Large intestine (tissue), 3 donors: Measurements from ENCODE around the gene MAP3K7CL. TPM values are rescaled to one million over a fixed set of nuclear protein-coding genes. Genes with fewer than 3 reads are reported as not detected.

ENCODE experiments used
- DNase-seq, 2 donors: peaks; one replicate each; pipeline versions ENCODE4 v3.0.0 to v3.0.0-alpha.2; 2013
- H3K27ac ChIP-seq: one replicate; pipeline ENCODE4 v1.5.1; 2013; ENCODE audit warnings: low read length
- H3K27me3 ChIP-seq: 2 replicates; pipeline ENCODE4 v1.6.1; 2013; ENCODE audit warnings: low read length; ENCODE audit not compliant: control insufficient read depth, insufficient read depth
- H3K36me3 ChIP-seq: 2 replicates; pipeline ENCODE4 v1.6.1; 2013; ENCODE audit warnings: low read length; ENCODE audit not compliant: control insufficient read depth, insufficient read depth
- H3K4me1 ChIP-seq: one replicate; pipeline ENCODE4 v1.6.1; 2013; ENCODE audit warnings: low read length; ENCODE audit not compliant: control insufficient read depth, insufficient read depth
- H3K4me3 ChIP-seq: one replicate; pipeline ENCODE4 v1.5.1; 2013; ENCODE audit warnings: low read length
- H3K9me3 ChIP-seq: one replicate; pipeline ENCODE4 v1.6.1; 2013; ENCODE audit warnings: mild to moderate bottlenecking, low read depth, low read length, moderate library complexity; ENCODE audit not compliant: control insufficient read depth
- WGBS: methylation state at CpG from one replicate; pipeline ENCODE4 v1.1.5; 2013; ENCODE audit warnings: low lambda C conversion rate; ENCODE audit not compliant: insufficient coverage; 5-methylcytosine and 5-hydroxymethylcytosine counted together
- polyA plus RNA-seq: library from polyadenylated mRNA; unstranded; fragments of 120-200 nt; gene quantifications from one replicate; pipeline ENCODE4 v1.2.1, GENCODE V29; 2013

Gene MAP3K7CL
- polyA plus RNA-seq, 1 donor: 6.5 TPM

- H3K36me3 ChIP-seq: no peaks in the 10 kb centered on the region
- H3K27me3 ChIP-seq: no peaks in the 10 kb centered on the region
- H3K4me1 ChIP-seq: peaks cover 18% of the 10 kb centered on the region
- peak overlapping the region; percentile 11 for H3K4me3 ChIP-seq
- H3K27ac ChIP-seq: peak overlapping the region; percentile 69
- no peaks in the 10 kb centered on the region for H3K9me3 ChIP-seq
- DNase-seq: peak; percentile 51 to 72
- WGBS: 25% methylated on average over 2 of the region's 9 CpGs
These were observed 51.5 kb downstream of the MAP3K7CL start for GRCh38 chr21:29181799-29182470.

DNA sequence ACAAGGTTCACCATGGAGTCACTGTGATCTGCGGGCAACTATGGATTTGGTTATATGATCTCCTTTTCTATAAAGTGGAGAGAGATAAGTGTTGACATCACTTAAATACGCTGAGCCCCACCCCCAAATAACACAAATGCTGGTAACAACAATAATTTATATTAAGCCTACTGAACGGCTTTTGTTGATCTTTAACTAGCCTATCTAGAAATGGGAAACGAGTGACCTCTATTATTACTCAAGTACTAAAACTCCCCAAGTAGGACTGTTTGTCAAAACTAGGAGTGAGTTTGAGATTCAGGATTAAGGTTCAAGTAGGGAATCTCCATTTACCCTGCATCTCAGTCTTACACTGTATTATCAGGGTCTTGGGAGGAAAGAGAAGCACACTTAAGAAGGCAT is 52.2 kb downstream of the MAP3K7CL start:
- no peaks in the 10 kb centered on the region for H3K27me3 ChIP-seq
- H3K4me3 ChIP-seq: peak overlapping the region; percentile 11
- 17% methylated on average over 3 of the region's 4 CpGs for WGBS
- peak in 1 of 2 donors; percentile 31 for DNase-seq
- H3K4me1 ChIP-seq: peaks cover 18% of the 10 kb centered on the region
- no peaks in the 10 kb centered on the region for H3K9me3 ChIP-seq
- H3K27ac ChIP-seq: peak overlapping the region; percentile 69
- no peaks in the 10 kb centered on the region for H3K36me3 ChIP-seq

DNA sequence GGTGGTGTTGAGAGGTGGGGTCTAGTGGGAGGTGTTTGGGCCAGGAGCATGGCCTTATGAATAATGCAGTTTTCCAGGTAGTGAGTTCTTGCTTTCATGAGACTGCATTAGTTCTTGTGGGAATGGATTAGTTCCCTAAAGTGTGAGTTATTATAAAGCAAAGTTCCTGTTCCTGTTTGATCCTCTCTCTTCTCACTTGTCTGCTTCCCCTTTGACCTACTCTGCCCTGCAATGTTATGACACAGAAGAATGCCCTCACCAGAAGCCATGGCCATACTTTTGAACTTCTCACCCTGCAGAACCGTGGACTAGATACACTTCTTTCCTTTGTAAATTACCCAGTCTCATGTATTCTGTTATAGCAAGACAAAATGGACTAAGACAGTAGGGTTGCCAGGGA is 53.6 kb downstream of the MAP3K7CL start:
- Histone ChIP-seq H3K9me3 (no peaks in the 10 kb centered on the region), H3K4me3 (no peak overlapping the region), H3K27ac (no peak overlapping the region), H3K27me3 (no peaks in the 10 kb centered on the region), H3K4me1 (peaks cover 7% of the 10 kb centered on the region), H3K36me3 (no peaks in the 10 kb centered on the region)
- peak in 1 of 2 donors; percentile 24 for DNase-seq
- WGBS: no CpG with 5 or more reads among the region's 1 CpG

DNA sequence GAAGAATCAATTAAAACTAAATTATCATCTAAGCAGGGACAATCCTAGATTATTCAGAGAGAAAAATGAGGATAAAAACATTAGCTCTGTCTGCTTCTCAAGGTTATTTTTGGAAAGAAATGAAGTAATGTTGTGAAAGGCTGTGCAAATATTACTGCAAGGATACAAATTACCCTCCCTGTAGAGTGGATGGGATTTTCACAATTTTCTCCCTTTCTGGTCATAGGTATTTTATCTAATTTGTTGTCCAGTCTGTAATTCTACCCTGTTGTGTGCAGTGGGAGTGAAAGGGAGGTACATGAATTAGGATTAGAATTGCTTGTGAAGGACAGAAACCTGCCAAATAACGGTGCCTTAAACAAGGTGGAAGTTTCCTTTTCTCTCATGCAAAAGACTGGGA is 54.7 kb downstream of the MAP3K7CL start:
- H3K4me1 ChIP-seq: peaks cover 7% of the 10 kb centered on the region

DNA sequence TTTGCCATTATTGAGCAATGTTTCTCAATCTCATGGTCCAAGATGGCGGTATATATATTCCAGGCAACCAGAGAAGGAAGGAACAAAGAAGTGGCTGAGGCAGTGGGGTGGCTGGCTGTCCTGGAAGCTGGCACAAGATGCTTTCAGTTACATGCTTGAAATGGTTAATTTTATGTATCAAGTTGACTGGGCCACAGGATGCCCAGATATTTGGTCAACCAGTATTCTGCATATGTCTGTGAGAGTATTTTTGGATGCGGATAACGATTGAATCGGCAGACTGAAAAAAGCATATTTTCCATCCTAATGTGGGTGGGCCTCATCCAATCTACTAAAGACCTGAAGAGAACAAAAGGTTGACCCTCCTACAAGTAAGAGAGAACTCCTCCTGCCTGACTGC is 55.2 kb downstream of the MAP3K7CL start:
- H3K27ac ChIP-seq: no peak overlapping the region
- H3K9me3 ChIP-seq: no peaks in the 10 kb centered on the region
- no peaks in the 10 kb centered on the region for H3K27me3 ChIP-seq
- no CpG with 5 or more reads among the region's 4 CpGs for WGBS
- no peaks in the 10 kb centered on the region for H3K36me3 ChIP-seq
- H3K4me1 ChIP-seq: peaks cover 7% of the 10 kb centered on the region
- DNase-seq: no peak
- no peak overlapping the region for H3K4me3 ChIP-seq

More for the DNA sequence above, 54.7 kb downstream of the MAP3K7CL start:
- H3K27ac ChIP-seq: no peak overlapping the region
- no peak for DNase-seq
- no CpG with 5 or more reads among the region's 1 CpG for WGBS
- H3K36me3 ChIP-seq: no peaks in the 10 kb centered on the region
- no peak overlapping the region for H3K4me3 ChIP-seq
- no peaks in the 10 kb centered on the region for H3K9me3 ChIP-seq
- H3K27me3 ChIP-seq: no peaks in the 10 kb centered on the region

GRCh38 chr21:29186246-29186645 is 55.8 kb downstream of the MAP3K7CL start:
- no peak for DNase-seq

GRCh38 chr21:29187944-29188343 is 57.5 kb downstream of the MAP3K7CL start:
- peaks cover 5% of the 10 kb centered on the region for H3K4me1 ChIP-seq
- H3K4me3 ChIP-seq: no peak overlapping the region
- WGBS: no CpG with 5 or more reads among the region's 2 CpGs
- no peaks in the 10 kb centered on the region for H3K9me3 ChIP-seq
- DNase-seq: no peak
- no peaks in the 10 kb centered on the region for H3K27me3 ChIP-seq
- no peaks in the 10 kb centered on the region for H3K36me3 ChIP-seq
- H3K27ac ChIP-seq: no peak overlapping the region

More at GRCh38 chr21:29186246-29186645, 55.8 kb downstream of the MAP3K7CL start:
- no peak overlapping the region for H3K4me3 ChIP-seq
- no peak overlapping the region for H3K27ac ChIP-seq
- H3K36me3 ChIP-seq: no peaks in the 10 kb centered on the region
- H3K4me1 ChIP-seq: peaks cover 7% of the 10 kb centered on the region
- no peaks in the 10 kb centered on the region for H3K9me3 ChIP-seq
- H3K27me3 ChIP-seq: no peaks in the 10 kb centered on the region

GRCh38 chr21:29189353-29189752 is 58.9 kb downstream of the MAP3K7CL start:
- Histone ChIP-seq H3K4me1 (no peaks in the 10 kb centered on the region), H3K27ac (no peak overlapping the region), H3K27me3 (no peaks in the 10 kb centered on the region), H3K9me3 (no peaks in the 10 kb centered on the region), H3K4me3 (no peak overlapping the region), H3K36me3 (no peaks in the 10 kb centered on the region)
- 90% methylated on average over 2 of the region's 2 CpGs for WGBS
- DNase-seq: no peak

- H3K27ac ChIP-seq: no peak overlapping the region
- no peak for DNase-seq
- H3K36me3 ChIP-seq: no peaks in the 10 kb centered on the region
- H3K27me3 ChIP-seq: no peaks in the 10 kb centered on the region
- H3K4me1 ChIP-seq: peaks cover 1% of the 10 kb centered on the region
- no CpG with 5 or more reads among the region's 2 CpGs for WGBS
- H3K9me3 ChIP-seq: no peaks in the 10 kb centered on the region
- H3K4me3 ChIP-seq: no peak overlapping the region
These were observed 60.5 kb downstream of the MAP3K7CL start for GRCh38 chr21:29190923-29191331.

DNA sequence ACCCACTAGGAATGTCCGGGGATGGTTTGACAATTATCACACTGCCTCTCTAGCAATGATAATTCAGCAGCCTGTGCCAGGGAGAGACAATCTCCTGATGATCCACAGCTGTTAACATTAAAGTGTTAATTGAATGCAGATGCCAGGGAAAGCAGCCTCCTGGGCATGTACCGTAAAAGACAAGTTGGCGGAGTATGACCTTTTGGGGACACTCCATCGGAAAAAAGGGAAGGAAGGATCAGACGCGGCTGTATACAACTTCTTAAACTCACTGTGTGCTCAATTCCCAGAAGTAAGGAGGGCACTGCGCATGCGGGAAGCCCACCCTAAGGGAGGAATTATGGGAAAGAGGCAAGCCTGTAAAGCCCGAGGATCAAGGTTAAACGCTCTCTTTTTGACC is 62.6 kb downstream of the MAP3K7CL start:
- no peak for DNase-seq
- no peaks in the 10 kb centered on the region for H3K9me3 ChIP-seq
- no peaks in the 10 kb centered on the region for H3K36me3 ChIP-seq
- H3K4me1 ChIP-seq: peaks cover 4% of the 10 kb centered on the region
- H3K4me3 ChIP-seq: peak overlapping the region; percentile 11
- H3K27me3 ChIP-seq: no peaks in the 10 kb centered on the region
- 82% methylated on average over 2 of the region's 10 CpGs for WGBS
- H3K27ac ChIP-seq: no peak overlapping the region

DNA sequence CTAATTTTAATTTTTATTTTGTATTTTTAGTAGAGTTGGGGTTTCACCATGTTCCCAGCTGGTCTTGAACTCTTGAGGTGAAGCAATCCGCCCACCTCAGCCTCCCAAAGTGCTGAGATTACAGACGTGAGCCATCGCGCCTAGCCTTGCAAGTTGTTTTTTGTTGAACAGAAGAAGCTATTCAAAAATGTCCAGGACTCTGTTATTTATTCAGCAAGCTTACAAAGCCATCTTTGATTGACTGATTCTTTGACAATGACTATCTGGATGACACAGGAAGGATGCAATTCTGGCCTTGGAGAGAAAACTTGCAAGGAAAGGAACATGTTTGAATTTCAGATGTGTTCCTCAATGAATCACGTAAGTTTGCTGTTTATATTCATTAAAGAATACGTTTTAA is 63.5 kb downstream of the MAP3K7CL start:
- Histone ChIP-seq H3K27me3 (no peaks in the 10 kb centered on the region), H3K4me1 (peaks cover 4% of the 10 kb centered on the region), H3K4me3 (no peak overlapping the region), H3K9me3 (no peaks in the 10 kb centered on the region), H3K36me3 (no peaks in the 10 kb centered on the region), H3K27ac (no peak overlapping the region)
- 53% methylated on average over 2 of the region's 6 CpGs for WGBS
- DNase-seq: no peak
